Endothelial cell of umbilical vein (primary cell): ENCODE results near the gene PTPRT.

Experiments
- CTCF ChIP-seq, 2 donors: IDR thresholded peaks; 1 replicate in 1 of 2; 2 replicates in 1 of 2; pipeline ENCODE4 v1.5.1; 2011; ENCODE audit warnings: low read length in 2 of 2, mild to moderate bottlenecking in 2 of 2, moderate library complexity in 2 of 2, control low read depth in 1 of 2, inconsistent platforms in 1 of 2, low read depth in 1 of 2; ENCODE audit not compliant: insufficient read depth in 1 of 2; ENCODE audit errors: extremely low read depth in 1 of 2
- EZH2 ChIP-seq: IDR thresholded peaks from 2 replicates; pipeline ENCODE4 v1.6.1; 2012; ENCODE audit warnings: borderline replicate concordance, low read depth, mild to moderate bottlenecking, moderate library complexity, low read length, inconsistent platforms; ENCODE audit not compliant: severe bottlenecking
- FOS ChIP-seq: IDR thresholded peaks from 2 replicates; pipeline ENCODE4 v1.6.1; 2011; ENCODE audit warnings: mild to moderate bottlenecking, low read length, moderate library complexity, borderline replicate concordance; ENCODE audit not compliant: insufficient read depth
- JUN ChIP-seq: IDR thresholded peaks from 2 replicates; pipeline ENCODE4 v1.6.1; 2011; ENCODE audit warnings: borderline replicate concordance, low read depth; ENCODE audit not compliant: insufficient read length, insufficient read depth
- MAX ChIP-seq: IDR thresholded peaks from 2 replicates; pipeline ENCODE4 v1.6.1; 2011; ENCODE audit not compliant: insufficient read depth, insufficient read length
- MYC ChIP-seq: IDR thresholded peaks from one replicate; pipeline ENCODE4 v1.6.1; 2011; ENCODE audit warnings: mild to moderate bottlenecking, low read depth, low read length
- POLR2A ChIP-seq: IDR thresholded peaks from 2 replicates; pipeline ENCODE4 v1.6.1; 2012; ENCODE audit warnings: low read depth, mild to moderate bottlenecking, control low read depth, low read length
- POLR2AphosphoS5 ChIP-seq: IDR thresholded peaks from 2 replicates; pipeline ENCODE4 v1.6.1; 2012; ENCODE audit warnings: low read depth, mild to moderate bottlenecking, control low read depth, low read length, moderate library complexity; ENCODE audit not compliant: insufficient read depth

GRCh38 chr20:42441864-42442331, 747.8 kb downstream of the PTPRT start:
- TF ChIP-seq POLR2A (no peak), CTCF (IDR thresholded peaks at IDR 0.05; ENCODE audit: extremely low read depth in 1 of 2, insufficient read depth in 1 of 2, low read depth in 1 of 2, low read length in 2 of 2) (no peak), MAX (no peak), JUN (no peak), EZH2 (no peak), POLR2AphosphoS5 (no peak), MYC (no peak), FOS (no peak)
